Measurements from ENCODE around the gene BTRC. TPM values are rescaled to one million over a fixed set of nuclear protein-coding genes. Genes with fewer than 3 reads are reported as not detected.
A peak's percentile ranks its signal among the peaks of the same experiment; 100 is the strongest.

BTRC gene
- total RNA-seq, 2 experiments from 2014 or later = 13.5 to 15.2 TPM

DNA sequence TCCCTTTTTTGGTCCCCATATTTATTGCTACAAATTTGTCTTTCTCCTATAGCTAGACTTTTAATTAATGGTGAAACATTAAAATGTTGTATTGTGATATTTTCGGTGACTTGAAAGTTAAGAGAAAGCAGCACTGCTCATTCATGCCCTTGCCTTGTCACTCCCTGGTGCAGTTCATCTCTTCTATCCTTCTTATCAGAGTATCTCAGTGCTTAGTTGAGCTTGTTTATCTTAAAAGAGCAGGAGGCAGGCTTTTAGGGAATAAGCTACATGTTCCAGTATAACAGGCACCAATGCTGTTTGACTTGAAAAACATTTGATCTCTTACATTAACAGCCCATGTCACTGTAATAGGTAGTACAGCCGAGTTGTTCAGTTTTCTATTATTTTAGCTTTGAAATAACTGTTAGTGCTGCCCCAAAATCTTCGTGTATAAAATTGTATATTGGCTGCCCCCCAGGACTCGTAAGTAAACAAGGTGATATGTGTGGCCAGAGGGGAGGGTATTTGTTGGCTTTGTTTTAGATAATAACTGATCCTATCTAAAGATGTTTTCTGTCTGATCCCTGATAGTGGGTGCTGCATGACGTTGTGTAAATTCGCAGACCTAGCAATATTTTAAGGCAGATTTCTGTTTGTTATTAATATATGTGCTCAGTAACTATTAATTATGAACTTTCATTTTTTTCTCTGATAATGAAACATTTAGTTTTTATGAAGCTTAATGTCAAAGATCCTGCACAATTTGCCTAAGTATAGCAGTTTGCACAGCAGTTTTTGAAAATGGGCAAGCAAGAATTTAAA lies 96.5 kb downstream of the BTRC start:
- POLR2A ChIA-PET = no interaction called here
- Mint-ChIP-seq H3K27ac (no peak overlapping the region), H3K4me1 (peaks cover 9% of the 10 kb centered on the region), H3K27me3 (peaks cover 8% of the 10 kb centered on the region), H3K9me3 (no peaks in the 10 kb centered on the region), H3K36me3 (no peaks in the 10 kb centered on the region), H3K4me3 (no peak overlapping the region)
- DNase-seq (no peak), ATAC-seq (ENCODE audit: low read depth) (no peak)

DNA sequence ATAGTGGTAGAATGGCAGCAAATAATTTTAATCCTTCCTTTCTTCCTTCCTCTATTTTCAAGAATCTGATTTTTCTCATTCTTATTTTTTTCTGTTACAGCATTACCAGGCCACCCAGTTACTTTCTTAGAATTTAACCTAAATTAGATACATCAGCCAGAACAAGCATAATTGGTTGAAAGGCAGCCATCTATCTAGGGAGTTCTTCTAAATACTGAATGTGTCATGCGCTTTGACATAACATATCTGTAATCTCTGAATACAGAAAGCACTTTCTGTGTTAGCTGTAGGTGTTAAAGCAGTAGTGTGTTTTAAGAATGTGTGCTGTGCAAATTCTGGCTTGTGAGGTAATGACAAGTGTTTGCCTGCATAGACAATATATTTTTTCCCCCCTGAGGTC lies 97.3 kb downstream of the BTRC start:
- POLR2A ChIA-PET = no interaction called here
- peaks cover 9% of the 10 kb centered on the region for H3K4me1 Mint-ChIP-seq
- peaks cover 9% of the 10 kb centered on the region for H3K27me3 Mint-ChIP-seq
- H3K4me3 Mint-ChIP-seq = no peak overlapping the region
- H3K9me3 Mint-ChIP-seq = no peaks in the 10 kb centered on the region
- no peak for DNase-seq
- no peaks in the 10 kb centered on the region for H3K36me3 Mint-ChIP-seq
- ATAC-seq (ENCODE audit: low read depth) = no peak
- H3K27ac Mint-ChIP-seq = no peak overlapping the region

- POLR2A ChIA-PET = no interaction called here
- Mint-ChIP-seq H3K4me3 (no peak overlapping the region), H3K27ac (no peak overlapping the region), H3K36me3 (no peaks in the 10 kb centered on the region), H3K9me3 (no peaks in the 10 kb centered on the region), H3K4me1 (peaks cover 9% of the 10 kb centered on the region), H3K27me3 (peaks cover 9% of the 10 kb centered on the region)
- ATAC-seq (ENCODE audit: low read depth) (no peak), DNase-seq (no peak)
These were observed 97.7 kb downstream of the BTRC start for GRCh38 chr10:101451667-101452069.

GRCh38 chr10:101452176-101452575 lies 98.2 kb downstream of the BTRC start:
- ATAC-seq (ENCODE audit: low read depth) = no peak
- H3K27ac Mint-ChIP-seq = no peak overlapping the region
- H3K36me3 Mint-ChIP-seq = no peaks in the 10 kb centered on the region
- DNase-seq = no peak
- no peak overlapping the region for H3K4me3 Mint-ChIP-seq
- no peaks in the 10 kb centered on the region for H3K9me3 Mint-ChIP-seq
- peaks cover 9% of the 10 kb centered on the region for H3K27me3 Mint-ChIP-seq
- POLR2A ChIA-PET = no interaction called here
- H3K4me1 Mint-ChIP-seq = peaks cover 9% of the 10 kb centered on the region

GRCh38 chr10:101452593-101452992 lies 98.6 kb downstream of the BTRC start:
- DNase-seq (no peak), ATAC-seq (ENCODE audit: low read depth) (no peak)
- Mint-ChIP-seq H3K27ac (no peak overlapping the region), H3K9me3 (no peaks in the 10 kb centered on the region), H3K27me3 (peaks cover 9% of the 10 kb centered on the region), H3K36me3 (no peaks in the 10 kb centered on the region), H3K4me1 (peaks cover 9% of the 10 kb centered on the region), H3K4me3 (no peak overlapping the region)
- POLR2A ChIA-PET = no interaction called here

- DNase-seq (no peak), ATAC-seq (ENCODE audit: low read depth) (no peak)
- H3K27ac Mint-ChIP-seq = no peak overlapping the region
- H3K9me3 Mint-ChIP-seq = no peaks in the 10 kb centered on the region
- H3K27me3 Mint-ChIP-seq = peaks cover 9% of the 10 kb centered on the region
- POLR2A ChIA-PET = no interaction called here
- no peak overlapping the region for H3K4me3 Mint-ChIP-seq
- H3K36me3 Mint-ChIP-seq = no peaks in the 10 kb centered on the region
- peaks cover 9% of the 10 kb centered on the region for H3K4me1 Mint-ChIP-seq
These were observed 99.4 kb downstream of the BTRC start for GRCh38 chr10:101453318-101453717.

DNA sequence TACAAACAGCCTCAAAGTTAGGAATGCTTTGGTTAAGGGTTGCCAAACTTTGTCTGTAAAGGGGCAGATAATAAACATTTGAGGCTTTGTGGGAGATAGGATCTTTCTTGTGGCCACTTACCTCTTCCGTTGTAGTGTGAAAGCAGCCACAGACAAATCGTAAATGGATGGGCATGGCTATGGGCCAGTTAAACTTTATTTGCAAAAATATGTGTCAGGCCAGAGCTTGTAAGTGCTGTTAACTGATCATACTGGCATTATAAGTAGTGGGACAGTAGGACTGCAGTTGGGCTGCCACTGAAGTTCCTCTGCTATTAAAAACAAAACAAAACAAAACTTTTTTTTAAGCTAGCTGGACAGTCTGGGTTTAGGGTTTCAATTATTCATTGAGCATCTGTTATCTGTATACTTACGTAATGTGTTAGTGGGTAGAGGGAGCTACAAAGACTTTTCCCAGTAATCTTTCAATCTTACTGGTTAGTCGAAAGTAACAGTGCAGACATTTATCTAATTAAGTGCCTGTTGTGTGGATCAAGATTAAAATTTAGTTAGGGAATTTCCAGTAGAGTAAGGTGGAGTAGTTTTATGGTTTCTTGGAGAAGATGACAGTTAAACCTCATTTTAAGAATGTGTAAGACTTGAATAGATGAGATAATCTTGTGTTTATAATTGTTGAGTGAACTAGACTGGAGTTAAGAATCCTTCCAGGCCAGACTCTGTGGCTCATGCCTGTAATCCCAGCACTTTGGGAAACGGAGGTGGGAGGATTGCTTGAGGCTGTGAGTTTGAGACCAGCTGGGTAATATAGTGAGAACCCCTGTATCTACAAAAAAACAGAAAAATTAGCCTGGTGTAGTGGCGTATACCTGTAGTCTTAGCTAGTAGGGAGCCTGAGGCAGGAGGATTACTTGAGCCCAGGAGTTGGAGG lies 100.1 kb downstream of the BTRC start:
- POLR2A ChIA-PET = no interaction called here
- Mint-ChIP-seq H3K9me3 (no peaks in the 10 kb centered on the region), H3K4me1 (peaks cover 9% of the 10 kb centered on the region), H3K36me3 (no peaks in the 10 kb centered on the region), H3K4me3 (no peak overlapping the region), H3K27me3 (peaks cover 9% of the 10 kb centered on the region), H3K27ac (no peak overlapping the region)
- no peak for ATAC-seq (ENCODE audit: low read depth)
- DNase-seq = no peak

DNA sequence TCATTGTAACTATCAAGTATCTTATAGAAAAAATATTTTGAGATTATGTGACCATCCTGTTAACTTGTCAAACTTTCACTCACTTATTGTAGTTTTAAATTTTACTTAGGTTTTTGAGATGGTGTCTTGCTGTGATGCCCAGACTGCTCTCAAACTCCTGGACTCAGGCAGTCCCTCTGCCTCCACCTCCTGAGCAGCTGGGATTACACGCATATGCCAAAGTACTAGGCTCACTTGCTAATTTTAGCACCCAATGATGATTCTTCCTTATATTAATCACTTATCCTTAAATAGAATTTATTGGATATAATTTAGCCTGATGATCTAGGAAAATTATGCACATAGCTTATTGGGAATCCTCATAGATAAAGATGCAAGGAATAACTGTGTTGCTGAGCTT lies 104.9 kb downstream of the BTRC start:
- Mint-ChIP-seq H3K36me3 (no peaks in the 10 kb centered on the region), H3K4me3 (no peak overlapping the region), H3K27me3 (peaks cover 2% of the 10 kb centered on the region), H3K9me3 (no peaks in the 10 kb centered on the region), H3K4me1 (peaks cover 5% of the 10 kb centered on the region), H3K27ac (no peak overlapping the region)
- ATAC-seq (ENCODE audit: low read depth) = no peak
- no peak for DNase-seq
- POLR2A ChIA-PET = interaction anchor here (0.6 kb wide), 1 partner anchor 20 kb away, joined by 4 read pairs; no protein-coding TSS in a partner anchor

DNA sequence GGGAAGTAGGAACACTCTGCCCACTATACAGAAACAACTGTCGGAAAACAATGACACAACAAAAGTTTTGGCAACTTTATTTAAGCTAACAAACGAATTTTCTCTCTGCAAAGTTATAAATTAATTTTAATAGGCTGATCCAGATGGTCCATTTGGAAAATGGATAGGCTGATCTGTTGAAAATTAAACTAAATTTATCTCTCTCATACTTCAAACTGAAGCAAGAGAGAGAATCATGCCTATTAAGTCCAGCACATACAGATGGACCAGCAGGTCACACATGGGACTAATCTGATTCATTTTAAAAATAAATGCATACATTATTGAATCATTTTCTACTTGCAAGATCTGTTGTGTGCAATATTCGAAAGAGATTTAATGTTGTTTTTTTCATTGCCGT lies 110.1 kb downstream of the BTRC start:
- ATAC-seq (ENCODE audit: low read depth) (no peak), DNase-seq (no peak)
- POLR2A ChIA-PET = no interaction called here
- Mint-ChIP-seq H3K9me3 (no peaks in the 10 kb centered on the region), H3K4me1 (peaks cover 3% of the 10 kb centered on the region), H3K27me3 (peaks cover 2% of the 10 kb centered on the region), H3K27ac (no peak overlapping the region), H3K4me3 (no peak overlapping the region), H3K36me3 (no peaks in the 10 kb centered on the region)

GRCh38 chr10:101464599-101464998 lies 110.6 kb downstream of the BTRC start:
- no peak for ATAC-seq (ENCODE audit: low read depth)
- no peaks in the 10 kb centered on the region for H3K36me3 Mint-ChIP-seq
- peaks cover 3% of the 10 kb centered on the region for H3K27me3 Mint-ChIP-seq
- POLR2A ChIA-PET = no interaction called here
- DNase-seq = no peak
- peaks cover 3% of the 10 kb centered on the region for H3K4me1 Mint-ChIP-seq
- no peaks in the 10 kb centered on the region for H3K9me3 Mint-ChIP-seq
- H3K4me3 Mint-ChIP-seq = no peak overlapping the region
- no peak overlapping the region for H3K27ac Mint-ChIP-seq

- POLR2A ChIA-PET = interaction anchor here (0.6 kb wide), 1 partner anchor 84 kb away, joined by 5 read pairs; no protein-coding TSS in a partner anchor
- Mint-ChIP-seq H3K27me3 (peaks cover 4% of the 10 kb centered on the region), H3K4me3 (no peak overlapping the region), H3K27ac (no peak overlapping the region), H3K4me1 (peaks cover 3% of the 10 kb centered on the region), H3K9me3 (no peaks in the 10 kb centered on the region), H3K36me3 (no peaks in the 10 kb centered on the region)
- no peak for DNase-seq
- no peak for ATAC-seq (ENCODE audit: low read depth)
These were observed 112.3 kb downstream of the BTRC start for GRCh38 chr10:101466016-101466912.

DNA sequence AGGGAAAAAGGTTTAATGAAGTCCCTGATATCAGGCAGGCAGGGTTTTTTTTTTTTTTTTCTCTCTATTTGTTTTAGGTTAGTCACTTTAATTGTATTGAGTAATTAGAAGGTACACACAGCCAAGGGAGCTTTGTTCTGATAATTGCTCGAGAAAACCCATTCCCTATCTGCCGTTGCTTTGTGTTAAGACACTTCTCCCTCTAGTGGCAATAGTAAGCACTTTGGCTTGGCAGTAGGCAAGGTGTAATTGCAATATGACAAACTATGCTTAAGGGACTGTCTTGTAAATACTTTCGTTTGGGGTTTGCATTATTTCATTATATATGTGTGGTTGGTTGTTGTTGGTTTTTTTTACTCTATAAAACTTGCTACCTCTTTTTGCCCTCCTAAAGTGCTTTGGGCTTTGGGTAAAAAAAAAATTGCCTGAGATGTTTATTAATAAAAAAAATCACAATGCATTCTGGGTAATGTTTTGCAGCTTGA lies 113.4 kb downstream of the BTRC start:
- DNase-seq (no peak), ATAC-seq (ENCODE audit: low read depth) (peak; percentile 79)
- no peak overlapping the region for H3K27ac Mint-ChIP-seq
- no peaks in the 10 kb centered on the region for H3K36me3 Mint-ChIP-seq
- H3K4me1 Mint-ChIP-seq = peaks cover 3% of the 10 kb centered on the region
- POLR2A ChIA-PET = interaction anchor here (0.7 kb wide), 1 partner anchor 15 kb away, joined by 3 read pairs; no protein-coding TSS in a partner anchor
- peaks cover 4% of the 10 kb centered on the region for H3K27me3 Mint-ChIP-seq
- no peaks in the 10 kb centered on the region for H3K9me3 Mint-ChIP-seq
- no peak overlapping the region for H3K4me3 Mint-ChIP-seq

- ATAC-seq (ENCODE audit: low read depth) (no peak), DNase-seq (no peak)
- peaks cover 3% of the 10 kb centered on the region for H3K4me1 Mint-ChIP-seq
- peaks cover 4% of the 10 kb centered on the region for H3K36me3 Mint-ChIP-seq
- POLR2A ChIA-PET = no interaction called here
- no peaks in the 10 kb centered on the region for H3K9me3 Mint-ChIP-seq
- no peak overlapping the region for H3K27ac Mint-ChIP-seq
- H3K27me3 Mint-ChIP-seq = peaks cover 4% of the 10 kb centered on the region
- H3K4me3 Mint-ChIP-seq = no peak overlapping the region
These were observed 114.2 kb downstream of the BTRC start for GRCh38 chr10:101468159-101468558.
